Measurements from ENCODE around the gene POMZP3. TPM values are rescaled to one million over a fixed set of nuclear protein-coding genes. Genes with fewer than 3 reads are reported as not detected.
"Not testable (repeated sequence)": the region's sequence is repeated elsewhere in the genome, so short reads cannot be mapped to it uniquely, and the experiment has no call there.

The POMZP3 gene
- total and polyA plus RNA-seq, 5 experiments from 2014 or later: 1.6 to 20.5 (median 14.3) TPM

GRCh38 chr7:76606027-76606426 is 21.1 kb downstream of the POMZP3 start:
- H3K4me1 Mint-ChIP-seq: peaks cover 0 to 23% (median 14%) of the 10 kb centered on the region in 4 donors
- POLR2A ChIA-PET, H3K36me3 Mint-ChIP-seq, H3K27me3 Mint-ChIP-seq, H3K9me3 Mint-ChIP-seq: not testable (repeated sequence)
- ATAC-seq (peak; percentile 84 to 87), DNase-seq (peak in 7 of 10 donors; percentile 19 to 69 (median 51))
- H3K27ac Mint-ChIP-seq: peak overlapping the region in 7 of 10 donors; percentile 77 to 90 (median 85)
- H3K4me3 Mint-ChIP-seq: peak overlapping the region in 9 of 10 donors; percentile 52 to 80 (median 61)

- H3K27ac Mint-ChIP-seq, H3K9me3 Mint-ChIP-seq, ATAC-seq, H3K4me3 Mint-ChIP-seq, H3K36me3 Mint-ChIP-seq, H3K27me3 Mint-ChIP-seq, DNase-seq, POLR2A ChIA-PET: not testable (repeated sequence)
- peaks cover 9 to 24% (median 19%) of the 10 kb centered on the region in 4 donors for H3K4me1 Mint-ChIP-seq
Observed at GRCh38 chr7:76600650-76601049, 26.4 kb downstream of the POMZP3 start.

- H3K9me3 Mint-ChIP-seq, ATAC-seq, H3K27ac Mint-ChIP-seq, DNase-seq, POLR2A ChIA-PET, H3K27me3 Mint-ChIP-seq, H3K4me3 Mint-ChIP-seq, H3K36me3 Mint-ChIP-seq: not testable (repeated sequence)
- H3K4me1 Mint-ChIP-seq: peaks cover 12 to 27% (median 20%) of the 10 kb centered on the region in 4 donors
Observed at GRCh38 chr7:76600116-76600482, 27.0 kb downstream of the POMZP3 start.

GRCh38 chr7:76598590-76599264 is 28.4 kb downstream of the POMZP3 start:
- POLR2A ChIA-PET: interaction anchor here (0.7 kb wide), 1 partner anchor 330 kb away, joined by 3 read pairs; no protein-coding TSS in a partner anchor
- Mint-ChIP-seq H3K27ac (peak overlapping the region in 3 of 10 donors; percentile 6 to 53 (median 42)), H3K4me1 (peaks cover 12 to 34% (median 20%) of the 10 kb centered on the region in 4 donors)
- not testable (repeated sequence) for ATAC-seq, H3K36me3 Mint-ChIP-seq, H3K4me3 Mint-ChIP-seq, H3K9me3 Mint-ChIP-seq, DNase-seq, H3K27me3 Mint-ChIP-seq

GRCh38 chr7:76597288-76597687 is 29.8 kb downstream of the POMZP3 start:
- POLR2A ChIA-PET, H3K27me3 Mint-ChIP-seq, H3K9me3 Mint-ChIP-seq, DNase-seq, H3K36me3 Mint-ChIP-seq, H3K4me3 Mint-ChIP-seq, ATAC-seq: not testable (repeated sequence)
- peaks cover 12 to 42% (median 20%) of the 10 kb centered on the region in 4 donors for H3K4me1 Mint-ChIP-seq
- H3K27ac Mint-ChIP-seq: peak overlapping the region in 3 of 10 donors; percentile 20 to 56 (median 25)

DNA sequence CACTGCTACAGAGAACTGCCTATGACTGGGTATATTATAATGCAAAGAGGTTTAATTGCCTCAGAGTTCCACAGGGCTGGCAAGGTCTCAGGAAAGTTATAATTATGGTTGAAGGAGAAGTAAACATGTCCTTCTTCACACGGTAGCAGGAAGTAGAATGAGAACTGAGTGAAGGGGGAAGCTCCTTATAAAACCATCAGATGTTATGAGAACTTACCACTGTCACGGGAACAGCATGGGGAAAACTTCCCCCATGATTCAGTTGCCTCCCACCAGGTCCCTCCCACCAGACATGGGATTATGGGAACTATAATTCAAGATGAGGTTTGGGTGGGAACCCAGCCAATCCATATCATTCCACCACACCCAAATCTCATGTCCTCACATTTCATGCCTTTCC is 34.4 kb downstream of the POMZP3 start:
- H3K4me3 Mint-ChIP-seq, ATAC-seq, H3K27me3 Mint-ChIP-seq, POLR2A ChIA-PET, H3K9me3 Mint-ChIP-seq, H3K36me3 Mint-ChIP-seq, DNase-seq: not testable (repeated sequence)
- peak overlapping the region in 1 of 10 donors; percentile 8 for H3K27ac Mint-ChIP-seq
- peaks cover 18 to 65% (median 29%) of the 10 kb centered on the region in 4 donors for H3K4me1 Mint-ChIP-seq

GRCh38 chr7:76591602-76592304 is 35.3 kb downstream of the POMZP3 start:
- H3K27me3 Mint-ChIP-seq, H3K36me3 Mint-ChIP-seq, H3K4me3 Mint-ChIP-seq, ATAC-seq, H3K9me3 Mint-ChIP-seq, POLR2A ChIA-PET, H3K27ac Mint-ChIP-seq, DNase-seq: not testable (repeated sequence)
- peaks cover 15 to 65% (median 29%) of the 10 kb centered on the region in 4 donors for H3K4me1 Mint-ChIP-seq

GRCh38 chr7:76591033-76591432 is 36.0 kb downstream of the POMZP3 start:
- ATAC-seq, H3K36me3 Mint-ChIP-seq, H3K4me3 Mint-ChIP-seq, POLR2A ChIA-PET, H3K9me3 Mint-ChIP-seq, DNase-seq, H3K27me3 Mint-ChIP-seq, H3K27ac Mint-ChIP-seq: not testable (repeated sequence)
- H3K4me1 Mint-ChIP-seq: peaks cover 14 to 64% (median 28%) of the 10 kb centered on the region in 4 donors

- DNase-seq, POLR2A ChIA-PET, H3K9me3 Mint-ChIP-seq, H3K27me3 Mint-ChIP-seq, H3K36me3 Mint-ChIP-seq: not testable (repeated sequence)
- Mint-ChIP-seq H3K4me3 (peak overlapping the region in 2 of 10 donors; percentile 39 to 43), H3K27ac (peak overlapping the region in 6 of 10 donors; percentile 14 to 72 (median 50)), H3K4me1 (peaks cover 14 to 69% (median 40%) of the 10 kb centered on the region in 4 donors)
- peak in 1 of 2 donors; percentile 20 for ATAC-seq
Observed at GRCh38 chr7:76588586-76588985, 38.5 kb downstream of the POMZP3 start.

DNA sequence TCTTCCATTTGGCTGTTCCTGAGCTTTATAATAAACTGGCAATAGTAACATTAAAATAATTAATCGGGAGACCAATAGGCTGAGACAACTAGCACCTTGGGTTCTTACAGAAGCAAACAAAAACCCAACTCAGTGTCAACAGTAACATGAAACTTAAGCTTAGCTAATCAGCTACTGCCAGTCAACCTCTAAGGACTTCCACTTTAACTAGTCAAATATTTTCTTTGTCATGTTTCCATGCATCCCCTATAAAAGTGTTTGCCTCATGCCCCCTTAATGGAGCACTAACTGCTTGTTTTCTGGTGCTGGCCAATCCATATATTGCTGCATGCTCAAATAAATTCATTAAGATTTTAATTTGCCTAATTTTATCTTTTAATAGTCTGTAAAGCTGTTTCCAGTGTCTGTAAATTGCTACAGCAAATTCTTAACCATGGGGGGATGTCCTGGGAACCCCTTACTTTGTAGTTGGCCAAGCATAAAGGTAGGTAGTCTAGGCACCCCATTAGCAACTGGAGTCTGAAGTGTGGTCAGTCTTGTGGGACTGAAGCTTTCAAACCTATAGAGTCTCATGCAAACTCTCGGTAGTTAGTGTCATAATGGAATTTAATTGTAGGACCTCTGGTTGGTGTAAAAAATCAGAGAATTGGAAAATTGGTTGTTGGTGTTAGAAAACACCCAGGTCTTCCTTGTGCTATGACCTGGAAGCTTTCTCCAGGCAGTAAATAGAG is 40.3 kb downstream of the POMZP3 start:
- not testable (repeated sequence) for H3K27me3 Mint-ChIP-seq, H3K4me3 Mint-ChIP-seq, H3K9me3 Mint-ChIP-seq, ATAC-seq, DNase-seq, H3K36me3 Mint-ChIP-seq
- Mint-ChIP-seq H3K27ac (peak overlapping the region in 2 of 10 donors; percentile 32 to 52), H3K4me1 (peaks cover 18 to 73% (median 49%) of the 10 kb centered on the region in 4 donors)
- POLR2A ChIA-PET: interaction anchor here (0.6 kb wide), 1 partner anchor 938 kb away, joined by 3 read pairs; no protein-coding TSS in a partner anchor

DNA sequence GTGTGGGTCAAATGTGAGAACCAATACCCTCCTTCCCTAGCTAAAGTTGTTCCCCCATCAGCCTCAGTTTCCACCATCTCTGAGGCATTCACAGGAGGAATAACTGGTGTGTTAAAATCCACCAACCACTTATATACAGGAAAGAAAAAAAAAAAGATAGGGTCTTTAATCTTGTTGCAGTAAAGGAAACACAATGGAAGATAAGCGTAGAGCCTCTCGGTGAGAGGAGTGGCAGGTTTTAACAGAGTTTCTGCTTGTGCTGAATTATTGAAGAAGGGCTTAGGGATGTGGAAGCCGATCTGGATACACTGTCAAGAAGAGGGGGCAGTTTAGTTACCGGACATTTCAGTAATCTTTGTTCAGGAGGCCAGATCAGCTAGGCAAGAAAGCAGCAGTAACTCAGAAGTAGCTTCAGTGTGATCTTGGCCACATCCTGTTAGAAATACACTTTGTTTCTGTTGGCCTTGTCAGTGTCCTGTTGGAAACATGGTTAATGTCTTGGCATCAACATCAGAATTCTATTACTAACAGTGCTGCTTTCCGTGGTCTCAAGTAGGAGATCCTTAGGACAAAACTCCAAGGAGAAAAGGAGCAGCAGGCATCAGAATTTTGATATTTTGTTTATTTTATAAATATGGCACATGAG is 43.3 kb downstream of the POMZP3 start:
- DNase-seq: peak in 2 of 10 donors; percentile 17 to 20
- H3K27ac Mint-ChIP-seq: peak overlapping the region; percentile 73 to 95 (median 86)
- H3K36me3 Mint-ChIP-seq, H3K27me3 Mint-ChIP-seq, POLR2A ChIA-PET, H3K9me3 Mint-ChIP-seq: not testable (repeated sequence)
- H3K4me3 Mint-ChIP-seq: peak overlapping the region; percentile 55 to 82 (median 70)
- peaks cover 21 to 70% (median 51%) of the 10 kb centered on the region in 4 donors for H3K4me1 Mint-ChIP-seq
- ATAC-seq: peak; percentile 54 to 67

- peaks cover 17 to 65% (median 46%) of the 10 kb centered on the region in 4 donors for H3K4me1 Mint-ChIP-seq
Observed at GRCh38 chr7:76582848-76583631, 44.0 kb downstream of the POMZP3 start.

More at GRCh38 chr7:76582848-76583631, 44.0 kb downstream of the POMZP3 start:
- DNase-seq, POLR2A ChIA-PET, H3K27me3 Mint-ChIP-seq, H3K9me3 Mint-ChIP-seq, H3K36me3 Mint-ChIP-seq: not testable (repeated sequence)
- Mint-ChIP-seq H3K27ac (peak overlapping the region in 9 of 10 donors; percentile 69 to 95 (median 85)), H3K4me3 (peak overlapping the region in 9 of 10 donors; percentile 55 to 81 (median 70))
- peak; percentile 50 to 54 for ATAC-seq

Measured in naive thymus-derived CD8-positive, alpha-beta T cell (primary cell).